Sigmoid colon (tissue), 7 donors: ENCODE results near the gene HOXB9. TPM values are rescaled to one million over a fixed set of nuclear protein-coding genes. Genes with fewer than 3 reads are reported as not detected.
A peak's percentile ranks its signal among the peaks of the same experiment; 100 is the strongest.

Experiments
- DNase-seq: peaks from one replicate; pipeline ENCODE4 v3.0.0-alpha.2; 2019
- H3K27ac ChIP-seq, 4 donors: fragments of 200-600 bp; sonication (generic); one replicate each; pipeline ENCODE4 v1.5.1; 2016 to 2019; ENCODE audit warnings: mild to moderate bottlenecking in 1 of 4
- H3K27me3 ChIP-seq, 3 donors: fragments of 200-600 bp; sonication (generic); one replicate each; pipeline ENCODE4 v1.5.1; 2019; ENCODE audit warnings: mild to moderate bottlenecking in 1 of 3
- H3K36me3 ChIP-seq, 4 donors: fragments of 200-600 bp; sonication (generic); one replicate each; pipeline ENCODE4 v1.5.1; 2016 to 2019
- H3K4me1 ChIP-seq, 4 donors: fragments of 200-600 bp; sonication (generic); one replicate each; pipeline ENCODE4 v1.5.1; 2017 to 2019
- H3K4me3 ChIP-seq, 4 donors: fragments of 200-600 bp; sonication (generic); one replicate each; pipeline ENCODE4 v1.5.1; 2017 to 2019; ENCODE audit warnings: mild to moderate bottlenecking in 2 of 4, moderate library complexity in 1 of 4
- H3K9me3 ChIP-seq, 4 donors: fragments of 200-600 bp in 3 of 4; sonication (generic) in 3 of 4; one replicate each; pipeline versions ENCODE4 v1.5.1 to v1.6.1; 2013 to 2019
- CTCF ChIP-seq, 4 experiments: fragments of 450-650 bp in 3 of 4; fragments of 200-600 bp in 1 of 4; IDR thresholded peaks; one replicate each; pipeline ENCODE4 v1.5.1; 2016 to 2019; ENCODE audit warnings: antibody characterized with exemption in 4 of 4, mild to moderate bottlenecking in 3 of 4, moderate library complexity in 2 of 4
- EP300 ChIP-seq, 4 donors: sonication (generic); formaldehyde crosslinking; IDR thresholded peaks; one replicate each; pipeline ENCODE4 v1.6.1; 2017; ENCODE audit warnings: antibody characterized with exemption in 4 of 4
- POLR2A ChIP-seq, 2 donors: fragments of 450-650 bp; IDR thresholded peaks; one replicate each; pipeline ENCODE4 v1.6.1; 2016; ENCODE audit warnings: antibody characterized with exemption in 2 of 2, mild to moderate bottlenecking in 2 of 2, moderate library complexity in 2 of 2
- POLR2AphosphoS5 ChIP-seq, 4 donors: sonication (generic); formaldehyde crosslinking; IDR thresholded peaks; one replicate each; pipeline ENCODE4 v1.6.1; 2017; ENCODE audit warnings: antibody characterized with exemption in 4 of 4
- WGBS, 2 donors: extraction: QIAGEN DNeasy Blood & Tissue Kit; methylation state at CpG; one replicate each; pipeline ENCODE4 v1.1.7; 2013; 5-methylcytosine and 5-hydroxymethylcytosine counted together
- intact Hi-C: fragments of 100-400 bp; cut with DNase I; formaldehyde crosslinking; loops from one replicate; pipeline ENCODE4 v1.15.1; 2023
- polyA plus RNA-seq, 3 donors: library from polyadenylated mRNA; stranded (reverse); fragments of 200-250 nt; gene quantifications; one replicate each; pipeline ENCODE4 v1.2.3, GENCODE V29; 2013
- total RNA-seq, 4 donors: library from RNA; depleted of rRNA; stranded (reverse); fragments of >200 nt; gene quantifications; one replicate each; pipeline ENCODE4 v1.1.0, GENCODE V29; 2016
- donor health status: healthy with polysubstance abuse.
- donor health status: Bipolar disorder and iron deficiency.
- donor health status: healthy.

HOXB9 gene
- total and polyA plus RNA-seq, 7 donors = 0.28 to 52.1 (median 18.0) TPM; not detected in 3

- intact Hi-C loops = no loop called here
- Histone ChIP-seq H3K27ac (no peak overlapping the region), H3K27me3 (peaks cover 74 to 100% (median 100%) of the 10 kb centered on the region in 3 donors), H3K4me1 (peaks cover 0 to 19% (median 8%) of the 10 kb centered on the region in 4 donors), H3K36me3 (no peaks in the 10 kb centered on the region), H3K9me3 (no peaks in the 10 kb centered on the region), H3K4me3 (no peak overlapping the region)
- peak; percentile 12 for DNase-seq
- 21 to 58% methylated on average over 7 of the region's 7 CpGs for WGBS, 2 donors
- no peak for TF ChIP-seq CTCF (IDR thresholded peaks at IDR 0.05)
- no peak for TF ChIP-seq EP300 (IDR thresholded peaks at IDR 0.05)
- TF ChIP-seq POLR2AphosphoS5 (IDR thresholded peaks at IDR 0.05) = no peak
- TF ChIP-seq POLR2A (IDR thresholded peaks at IDR 0.05) = no peak
Observed at GRCh38 chr17:48631693-48632578, 5.8 kb upstream of the HOXB9 start.

- TF ChIP-seq EP300 (IDR thresholded peaks at IDR 0.05) = no peak
- no peak for TF ChIP-seq POLR2AphosphoS5 (IDR thresholded peaks at IDR 0.05)
- no peak for TF ChIP-seq CTCF (IDR thresholded peaks at IDR 0.05)
- TF ChIP-seq POLR2A (IDR thresholded peaks at IDR 0.05) = no peak
- DNase-seq = peak; percentile 48
- intact Hi-C loops = no loop called here
- Histone ChIP-seq H3K4me3 (no peak overlapping the region), H3K27me3 (peaks cover 74 to 100% (median 100%) of the 10 kb centered on the region in 3 donors), H3K27ac (no peak overlapping the region), H3K9me3 (no peaks in the 10 kb centered on the region), H3K36me3 (no peaks in the 10 kb centered on the region), H3K4me1 (peaks cover 0 to 21% (median 13%) of the 10 kb centered on the region in 4 donors)
- WGBS, 2 donors = 14 to 48% methylated on average over 15 of the region's 15 CpGs
Observed at GRCh38 chr17:48630925-48631692, 5.0 kb upstream of the HOXB9 start.

- H3K27me3 ChIP-seq = peaks cover 74 to 100% (median 100%) of the 10 kb centered on the region in 3 donors
- DNase-seq = no peak
Observed at GRCh38 chr17:48630009-48630924, 4.1 kb upstream of the HOXB9 start.

More at GRCh38 chr17:48630009-48630924, 4.1 kb upstream of the HOXB9 start:
- intact Hi-C loops = no loop called here
- H3K27ac ChIP-seq = no peak overlapping the region
- H3K36me3 ChIP-seq = no peaks in the 10 kb centered on the region
- H3K9me3 ChIP-seq = no peaks in the 10 kb centered on the region
- H3K4me1 ChIP-seq = peaks cover 0 to 30% (median 22%) of the 10 kb centered on the region in 4 donors
- TF ChIP-seq CTCF (IDR thresholded peaks at IDR 0.05) = no peak
- TF ChIP-seq POLR2A (IDR thresholded peaks at IDR 0.05) = no peak
- no peak for TF ChIP-seq EP300 (IDR thresholded peaks at IDR 0.05)
- TF ChIP-seq POLR2AphosphoS5 (IDR thresholded peaks at IDR 0.05) = no peak
- 17 to 59% methylated on average over 15 of the region's 15 CpGs for WGBS, 2 donors
- H3K4me3 ChIP-seq = no peak overlapping the region
